HL-60/S4 (cell line): ENCODE results near the gene WNK4.

Experiments used
- in situ Hi-C: fragments of 300-500 bp; cut with MboI; formaldehyde crosslinking; loops from 2 replicates; pipeline ENCODE4 v1.14.3; 2022; ENCODE audit warnings: low sequenced_read_pairs

Gene WNK4

DNA sequence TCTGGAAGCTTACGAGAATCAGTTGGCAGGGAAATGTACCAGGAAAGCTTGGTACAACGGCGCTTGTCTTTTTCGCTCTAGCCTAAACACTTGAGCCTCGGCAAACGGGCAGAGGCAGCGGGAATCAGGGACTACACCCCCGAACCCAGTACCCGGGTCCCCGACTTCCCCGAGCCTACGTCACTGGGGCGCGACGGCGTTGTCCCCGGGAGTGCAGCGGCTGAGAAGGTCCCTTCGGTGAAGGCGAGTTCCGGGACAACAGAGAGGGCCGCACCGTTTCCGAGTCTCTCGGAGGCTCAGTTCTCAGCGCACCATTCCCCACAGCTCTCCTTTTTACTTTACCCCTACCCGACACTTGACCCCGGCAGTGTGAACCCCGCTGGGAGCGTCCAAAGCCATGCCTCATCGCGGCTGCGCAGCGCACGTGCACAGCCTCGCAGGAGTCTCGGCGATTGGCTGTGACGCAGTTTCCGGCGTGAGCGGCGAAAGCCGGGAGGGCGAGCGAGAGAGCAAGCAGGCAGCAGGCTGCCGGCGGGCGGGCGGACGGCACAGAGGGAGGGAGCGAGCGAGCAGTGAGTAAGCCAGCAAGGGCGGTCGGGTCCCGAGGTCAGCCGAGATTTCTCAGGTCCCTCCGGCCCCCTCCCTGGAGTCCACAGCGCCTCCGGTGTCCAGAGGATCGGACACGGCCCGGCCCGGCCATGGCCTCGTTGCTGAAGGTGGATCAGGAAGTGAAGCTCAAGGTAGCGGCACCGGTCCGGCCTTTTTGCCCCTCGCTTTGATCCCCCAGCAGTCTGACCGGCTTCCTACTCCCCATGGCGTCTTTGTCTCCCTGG is 52.7 kb downstream of the WNK4 start, which contains the start of gene PSME3:
PSME3 (plus strand) TSS at position 464 of the 833 bp plus-strand sequence; CDS start at position 699, 235 bp downstream.
- in situ Hi-C loops, result loop anchor here (25.0 kb wide), 2 partner anchors 104 to 479 kb away; no protein-coding TSS in a partner anchor

DNA sequence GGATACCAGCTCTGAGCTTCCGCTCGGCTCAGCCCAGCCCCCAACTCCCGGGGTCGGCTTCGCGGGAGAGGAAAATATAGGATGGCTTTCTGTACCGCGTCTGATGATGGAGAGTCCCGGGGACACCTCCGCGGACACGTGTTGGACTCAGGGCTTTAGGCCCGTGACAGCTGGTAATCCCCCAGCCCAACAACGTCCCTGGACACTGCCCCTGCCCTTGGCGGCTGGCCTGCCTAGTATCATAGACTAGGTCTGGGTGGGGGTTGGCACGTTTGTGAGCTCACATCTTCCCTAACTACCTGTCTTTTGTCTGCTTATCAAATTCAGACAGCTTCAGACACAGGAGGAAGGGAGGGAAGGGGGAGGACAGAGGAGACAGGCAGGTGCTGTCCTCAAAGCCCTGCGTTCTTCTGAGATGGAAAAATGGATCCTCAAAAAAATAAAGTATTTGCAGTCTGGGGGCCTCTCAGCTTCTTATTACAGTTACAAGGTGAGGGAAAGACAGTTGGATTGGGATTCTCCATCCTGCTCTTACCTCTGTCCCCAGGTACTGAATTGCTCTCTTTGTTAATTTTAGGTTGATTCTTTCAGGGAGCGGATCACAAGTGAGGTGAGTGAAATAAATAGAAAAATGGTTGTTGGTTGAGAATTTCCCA is 53.5 kb downstream of the WNK4 start:
- in situ Hi-C loops, result loop anchor here (25.0 kb wide), 2 partner anchors 103 to 478 kb away; no protein-coding TSS in a partner anchor

DNA sequence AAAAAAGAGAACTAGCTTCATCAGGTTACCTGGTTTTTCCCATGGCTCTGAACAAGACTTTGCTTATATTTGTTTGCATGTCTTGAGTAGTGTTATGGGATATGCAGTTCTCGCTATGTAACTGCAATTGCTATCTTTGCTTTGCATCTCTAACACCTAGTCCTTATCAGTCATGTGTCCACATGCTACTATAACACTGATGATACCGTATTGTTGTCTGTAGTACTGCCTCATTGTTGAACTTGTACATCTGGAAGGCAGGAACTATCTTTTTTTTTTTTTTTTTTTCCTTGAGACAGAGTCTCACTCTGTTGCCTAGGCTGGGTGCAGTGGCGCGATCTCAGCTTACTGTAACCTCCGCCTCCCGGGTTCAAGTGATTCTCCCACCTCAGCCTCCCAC is 55.3 kb downstream of the WNK4 start:
- in situ Hi-C loops, result loop anchor here (25.0 kb wide), 2 partner anchors 102 to 477 kb away; no protein-coding TSS in a partner anchor

DNA sequence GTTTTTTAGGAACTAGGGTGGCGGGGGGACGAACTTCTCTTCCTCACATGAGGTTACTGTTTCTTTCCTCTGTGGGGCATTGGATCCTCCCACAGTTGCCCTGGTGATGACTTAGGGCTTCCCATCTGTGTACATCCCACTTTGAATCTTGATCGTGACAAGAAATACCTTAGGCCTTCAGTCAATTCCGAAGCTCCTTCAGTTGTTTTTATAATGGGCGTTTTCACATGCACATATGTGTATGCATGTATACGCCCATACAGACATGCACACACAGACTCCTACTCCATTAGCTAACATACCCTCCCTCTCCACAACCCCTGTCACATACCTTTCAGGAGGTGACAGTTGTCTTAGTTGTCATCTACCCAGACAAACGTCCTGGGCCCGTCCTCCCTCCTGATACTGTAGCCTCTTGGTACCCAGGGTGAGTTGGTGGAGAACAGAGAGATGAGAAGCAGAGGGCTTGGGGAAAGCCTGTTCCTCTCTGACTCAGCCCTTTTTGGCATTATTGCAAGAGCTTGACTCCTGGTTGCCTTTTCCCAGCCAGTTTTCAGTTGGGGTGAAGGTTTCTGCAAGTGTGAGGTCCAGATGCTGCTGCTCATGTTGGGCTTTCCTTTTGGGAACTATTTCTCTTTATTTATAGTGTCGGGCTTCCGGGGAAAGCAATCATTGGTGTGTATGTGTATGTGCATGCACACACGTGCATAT is 61.7 kb downstream of the WNK4 start:
- in situ Hi-C loops, result loop anchor here (25.0 kb wide), 2 partner anchors 95 to 470 kb away; no protein-coding TSS in a partner anchor

DNA sequence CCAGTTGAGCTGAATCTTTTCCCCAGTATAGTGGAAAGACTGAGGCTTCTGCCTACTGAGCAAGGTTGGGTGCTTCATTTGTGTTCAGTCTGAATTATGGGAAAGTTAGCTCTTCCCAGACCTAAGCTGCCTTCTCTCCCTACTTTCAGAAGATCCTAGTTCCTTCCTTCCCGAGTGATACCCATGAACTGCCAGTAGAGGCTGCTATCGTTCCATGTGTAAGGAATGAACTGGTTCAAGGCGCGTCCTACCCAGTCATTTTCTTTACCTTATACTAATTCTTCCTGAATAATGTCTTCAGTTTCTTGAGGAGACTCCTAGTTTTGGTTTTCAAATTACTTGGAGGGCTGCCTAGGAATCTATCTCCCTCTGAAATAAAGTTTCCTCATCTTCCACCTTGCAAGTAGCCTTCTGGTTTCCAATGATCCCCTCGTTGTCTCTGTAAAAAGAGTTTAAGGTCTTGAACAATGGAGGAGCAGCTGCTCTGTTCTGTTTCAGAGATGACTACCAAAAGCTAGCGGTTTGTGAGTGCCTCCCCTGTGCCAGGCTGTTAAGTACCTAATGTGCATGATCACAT is 63.0 kb downstream of the WNK4 start:
- in situ Hi-C loops, result loop anchor here (25.0 kb wide), 2 partner anchors 94 to 469 kb away; no protein-coding TSS in a partner anchor

DNA sequence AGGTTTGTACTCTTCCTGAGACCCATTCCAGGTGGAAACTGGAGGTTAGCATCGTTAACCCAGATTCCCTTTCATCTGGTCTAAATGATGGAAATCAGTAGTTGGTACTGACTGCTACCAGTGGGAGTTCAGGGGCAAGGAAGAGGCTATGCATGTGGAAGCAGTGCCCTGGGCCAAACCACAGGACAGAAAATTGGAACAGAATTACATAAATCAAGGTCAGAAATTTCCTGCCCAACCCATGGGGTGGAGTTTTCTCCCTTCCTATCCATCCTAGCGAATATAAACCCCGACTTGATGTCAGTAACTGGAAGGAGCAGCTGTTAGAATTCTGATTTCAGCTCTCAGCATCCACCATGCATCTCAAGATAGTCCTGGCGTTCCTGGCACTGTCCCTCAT is 63.9 kb downstream of the WNK4 start, which contains the start of gene AOC2:
AOC2 (plus strand) TSS at position 310 of the 400 bp plus-strand sequence; CDS start at position 357, 47 bp downstream.
- in situ Hi-C loops, result loop anchor here (25.0 kb wide), 2 partner anchors 93 to 468 kb away; no protein-coding TSS in a partner anchor

DNA sequence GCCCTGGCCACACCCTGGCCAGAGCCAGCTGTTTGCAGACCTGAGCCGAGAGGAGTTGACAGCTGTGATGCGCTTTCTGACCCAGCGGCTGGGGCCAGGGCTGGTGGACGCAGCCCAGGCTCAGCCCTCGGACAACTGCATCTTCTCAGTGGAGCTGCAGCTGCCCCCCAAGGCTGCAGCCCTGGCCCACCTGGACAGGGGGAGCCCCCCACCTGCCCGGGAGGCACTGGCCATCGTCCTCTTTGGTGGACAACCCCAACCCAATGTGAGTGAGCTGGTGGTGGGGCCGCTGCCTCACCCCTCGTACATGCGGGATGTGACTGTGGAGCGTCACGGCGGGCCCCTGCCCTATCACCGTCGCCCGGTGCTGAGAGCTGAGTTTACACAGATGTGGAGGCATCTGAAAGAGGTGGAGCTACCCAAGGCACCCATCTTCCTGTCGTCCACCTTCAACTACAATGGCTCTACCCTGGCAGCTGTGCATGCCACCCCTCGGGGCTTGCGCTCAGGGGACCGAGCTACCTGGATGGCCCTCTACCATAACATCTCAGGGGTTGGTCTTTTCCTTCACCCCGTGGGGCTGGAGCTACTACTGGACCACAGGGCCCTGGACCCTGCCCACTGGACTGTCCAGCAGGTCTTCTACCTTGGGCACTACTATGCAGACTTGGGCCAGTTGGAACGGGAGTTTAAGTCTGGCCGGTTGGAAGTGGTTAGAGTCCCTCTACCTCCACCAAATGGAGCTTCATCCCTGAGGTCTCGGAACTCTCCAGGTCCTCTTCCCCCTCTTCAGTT is 64.5 kb downstream of the WNK4 start:
- in situ Hi-C loops, result loop anchor here (25.0 kb wide), 2 partner anchors 92 to 467 kb away; no protein-coding TSS in a partner anchor

DNA sequence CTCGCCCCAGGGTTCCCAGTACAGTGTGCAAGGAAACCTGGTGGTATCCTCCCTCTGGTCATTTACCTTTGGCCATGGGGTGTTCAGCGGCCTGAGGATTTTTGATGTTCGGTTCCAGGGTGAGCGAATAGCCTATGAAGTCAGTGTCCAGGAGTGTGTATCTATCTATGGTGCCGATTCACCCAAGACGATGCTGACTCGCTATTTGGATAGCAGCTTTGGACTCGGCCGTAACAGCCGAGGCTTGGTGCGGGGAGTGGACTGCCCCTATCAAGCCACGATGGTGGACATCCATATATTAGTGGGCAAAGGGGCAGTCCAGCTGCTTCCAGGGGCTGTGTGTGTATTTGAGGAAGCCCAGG is 65.1 kb downstream of the WNK4 start:
- in situ Hi-C loops, result loop anchor here (25.0 kb wide), 2 partner anchors 92 to 467 kb away; no protein-coding TSS in a partner anchor

DNA sequence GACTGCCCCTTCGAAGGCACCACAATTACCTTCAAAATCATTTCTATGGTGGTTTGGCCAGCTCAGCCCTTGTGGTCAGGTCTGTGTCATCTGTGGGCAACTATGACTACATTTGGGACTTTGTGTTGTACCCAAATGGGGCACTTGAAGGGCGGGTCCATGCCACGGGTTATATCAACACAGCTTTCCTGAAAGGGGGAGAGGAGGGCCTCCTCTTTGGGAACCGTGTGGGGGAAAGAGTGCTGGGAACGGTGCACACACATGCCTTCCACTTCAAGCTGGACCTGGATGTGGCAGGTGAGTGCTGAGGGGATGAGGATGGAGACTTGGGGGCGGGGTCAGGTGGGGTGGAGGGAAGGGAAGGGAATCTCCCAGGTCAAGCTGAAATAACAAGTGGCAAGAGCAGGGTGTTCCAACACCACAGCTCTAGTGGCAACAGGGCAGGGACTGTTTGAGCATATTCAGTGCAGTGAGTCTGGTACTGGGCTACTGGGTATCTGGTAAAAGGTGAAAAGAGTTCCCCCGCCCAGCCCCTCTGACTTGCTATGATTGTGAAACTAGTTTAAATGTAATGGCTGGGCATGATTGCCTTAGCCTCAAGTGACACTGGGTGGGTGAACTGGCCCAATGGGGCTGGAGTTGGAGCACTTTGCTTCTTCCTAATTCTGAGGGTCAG is 65.6 kb downstream of the WNK4 start:
- in situ Hi-C loops, result loop anchor here (25.0 kb wide), 2 partner anchors 91 to 466 kb away; no protein-coding TSS in a partner anchor
